Activated CD4-positive, alpha-beta T cell treated with anti-CD3 and anti-CD28 coated beads, Interleukin-2, Interleukin-4, amounts not matched to agents 100 ng/mL and 50 ng/mL, durations not matched to agents 16 hours and 8 hours (primary cell): ENCODE results near the gene ENPP7.
"Not testable (repeated sequence)": the region's sequence is repeated elsewhere in the genome, so short reads cannot be mapped to it uniquely, and the experiment has no call there.

Experiments used
- DNase-seq: peaks from one replicate; pipeline ENCODE4 v3.0.0-alpha.2; 2020; ENCODE audit warnings: low spot score

The ENPP7 gene

DNA sequence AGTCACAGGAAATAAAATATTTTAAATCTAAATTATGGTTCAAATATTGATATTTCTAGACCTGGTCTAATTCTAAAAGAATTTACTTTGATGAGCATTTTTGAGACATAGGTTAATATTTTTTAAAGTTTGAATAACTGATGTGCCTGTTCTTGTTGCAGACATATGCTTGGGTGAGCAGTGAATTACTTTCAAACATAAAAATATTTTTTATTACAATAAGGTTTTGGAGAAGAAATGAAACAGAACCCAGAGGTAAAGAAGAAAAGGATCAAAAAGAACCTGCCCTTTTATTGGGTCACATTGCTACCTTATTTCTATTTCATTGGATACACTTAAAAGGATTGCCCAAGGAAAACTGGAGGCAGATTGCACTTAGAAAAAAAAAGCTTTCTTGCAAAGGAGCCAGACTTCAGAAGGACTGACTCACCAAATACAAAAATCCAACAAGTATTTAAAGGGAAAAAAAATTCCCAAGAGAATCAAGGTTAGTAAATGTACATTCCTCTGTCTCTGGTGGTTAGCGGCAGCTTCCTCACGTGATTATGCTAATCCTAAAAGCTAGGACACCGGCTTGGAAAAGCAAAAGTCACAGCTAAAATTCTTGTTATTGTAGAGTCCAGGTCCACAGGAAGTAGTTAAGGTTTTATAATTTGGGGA lies 18.5 kb downstream of the ENPP7 start:
- no peak for DNase-seq

DNA sequence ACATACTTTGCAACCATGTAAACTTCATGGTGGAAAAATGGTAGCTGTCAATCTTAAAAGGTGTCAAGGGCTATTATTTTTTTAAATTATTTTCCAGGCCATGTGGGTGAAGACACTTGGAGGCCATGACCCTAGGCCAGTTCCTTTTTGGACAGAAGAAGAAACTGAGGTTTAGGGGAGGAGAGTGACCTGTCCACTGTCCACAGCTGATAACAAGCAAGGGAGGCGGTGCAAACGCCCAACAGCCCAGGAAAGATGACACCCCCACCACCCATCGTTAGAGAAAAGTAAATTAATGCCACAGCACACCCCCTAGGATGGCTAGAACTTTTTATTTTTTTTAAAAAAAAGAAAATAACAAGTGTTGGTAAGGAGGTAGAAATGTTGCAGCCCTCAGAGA lies 19.2 kb downstream of the ENPP7 start:
- no peak for DNase-seq

DNA sequence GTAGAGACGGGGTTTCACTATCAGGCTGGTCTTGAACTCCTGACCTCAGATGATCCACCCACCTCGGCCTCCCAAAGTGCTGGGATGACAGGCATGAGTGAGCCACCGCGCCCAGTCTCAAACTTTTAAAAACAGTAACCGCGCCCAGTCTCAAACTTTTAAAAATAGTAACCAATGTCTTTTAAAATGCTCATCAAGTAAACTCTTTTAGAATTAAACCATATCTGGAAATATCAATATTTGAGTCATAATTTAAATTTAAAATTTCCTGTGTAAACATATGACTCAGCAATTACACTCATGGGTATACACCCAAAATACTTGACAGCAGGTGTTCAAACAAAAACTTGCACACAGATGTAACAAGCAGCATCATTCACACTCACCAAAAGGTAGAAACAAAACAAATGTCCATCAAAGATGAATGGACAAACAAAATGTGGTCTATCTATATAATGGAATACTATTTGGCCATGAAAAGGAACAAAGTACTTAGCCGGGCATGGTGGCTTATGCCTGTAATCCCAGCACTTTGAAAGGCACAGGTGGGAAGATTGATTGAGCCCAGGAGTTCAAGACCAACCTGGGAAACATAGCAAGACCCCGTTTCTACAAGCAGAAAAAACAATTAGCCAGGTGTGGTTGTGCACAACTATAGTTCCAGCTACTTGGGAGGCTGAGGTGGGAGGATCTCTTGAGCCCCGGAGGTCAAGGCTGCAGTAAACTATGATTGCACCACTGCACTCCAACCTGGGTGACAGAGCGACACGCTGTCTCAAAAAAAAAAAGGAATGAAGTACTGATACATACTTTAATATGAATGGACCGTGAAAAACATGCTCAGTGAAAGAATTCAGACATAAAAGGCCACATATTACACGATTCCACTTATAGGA lies 20.2 kb downstream of the ENPP7 start:
- no peak for DNase-seq

DNA sequence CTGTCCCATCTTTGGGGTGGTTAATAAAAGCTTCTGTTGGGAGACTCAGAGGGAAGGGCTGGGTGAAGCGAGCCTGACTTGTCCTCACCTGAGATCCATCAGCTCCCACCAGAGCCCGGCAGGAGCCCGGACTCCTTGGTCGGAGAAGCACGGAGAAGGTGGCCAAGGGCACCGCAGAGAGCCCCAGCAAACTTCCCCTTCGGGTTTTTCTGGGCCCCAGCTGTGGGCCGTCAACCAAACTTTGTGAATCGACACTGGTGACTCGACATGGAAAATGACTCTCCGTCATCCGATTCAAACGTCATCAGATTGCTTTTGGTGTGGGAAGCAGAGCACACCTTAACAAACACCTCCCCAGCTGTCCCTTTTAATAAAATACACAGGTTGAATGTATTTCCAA lies 21.4 kb downstream of the ENPP7 start:
- no peak for DNase-seq

DNA sequence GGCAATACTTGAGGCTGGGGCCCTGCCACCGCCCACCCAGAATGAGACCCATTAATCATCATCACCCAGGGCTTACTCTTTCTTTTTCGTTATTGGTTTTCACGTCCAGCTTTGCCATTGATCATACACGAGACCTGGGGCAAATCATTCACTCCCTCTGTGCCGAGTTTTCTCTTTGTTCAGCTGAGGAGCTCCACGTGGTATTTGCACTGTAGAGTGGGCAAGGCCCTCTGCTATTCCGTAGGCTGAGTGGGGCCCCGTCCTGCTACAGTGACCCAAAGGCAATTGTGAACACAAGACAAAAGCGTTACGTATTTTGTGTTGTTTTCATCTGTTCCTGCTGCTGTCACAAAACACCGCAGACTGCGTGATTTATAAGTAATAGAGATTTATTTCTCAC lies 23.6 kb downstream of the ENPP7 start:
- no peak for DNase-seq

DNA sequence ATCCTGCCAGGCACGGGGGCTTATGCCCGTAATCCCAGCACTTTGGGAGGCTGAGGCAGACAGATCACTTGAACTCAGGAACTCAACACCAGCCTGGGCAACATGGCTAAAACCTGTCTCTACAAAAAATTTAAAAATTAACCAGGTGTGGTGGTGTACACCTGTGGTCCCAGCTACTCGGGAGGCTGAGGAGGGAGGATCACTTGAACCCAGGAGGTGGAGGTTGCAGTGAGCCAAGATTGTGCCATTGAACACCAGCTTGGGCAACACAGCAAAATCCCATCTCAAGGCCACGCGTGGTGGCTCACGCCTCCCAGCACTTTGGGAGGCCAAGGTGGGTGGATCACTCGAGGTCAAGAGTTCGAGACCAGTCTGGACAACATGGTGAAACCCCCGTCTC lies 24.2 kb downstream of the ENPP7 start:
- not testable (repeated sequence) for DNase-seq

DNA sequence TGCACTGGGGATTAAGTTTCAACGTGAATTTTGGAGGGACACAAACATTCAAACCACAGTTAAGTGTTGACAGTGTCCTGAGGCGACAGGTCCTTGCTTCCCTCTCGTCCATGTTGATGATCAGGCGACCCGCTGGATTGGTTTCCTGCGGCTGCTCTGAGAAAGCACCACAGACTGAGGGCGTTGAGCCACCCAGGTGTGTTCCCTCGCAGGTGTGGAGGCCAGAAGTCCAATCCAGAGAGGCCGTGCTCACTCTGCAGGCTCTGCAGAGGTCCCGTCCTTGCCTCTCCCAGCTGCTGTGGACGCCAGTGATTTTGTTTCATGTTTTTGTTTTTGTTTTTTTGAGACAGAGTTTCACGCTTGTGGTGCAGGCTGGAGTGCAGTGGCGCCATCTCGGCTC lies 24.8 kb downstream of the ENPP7 start:
- no peak for DNase-seq

DNA sequence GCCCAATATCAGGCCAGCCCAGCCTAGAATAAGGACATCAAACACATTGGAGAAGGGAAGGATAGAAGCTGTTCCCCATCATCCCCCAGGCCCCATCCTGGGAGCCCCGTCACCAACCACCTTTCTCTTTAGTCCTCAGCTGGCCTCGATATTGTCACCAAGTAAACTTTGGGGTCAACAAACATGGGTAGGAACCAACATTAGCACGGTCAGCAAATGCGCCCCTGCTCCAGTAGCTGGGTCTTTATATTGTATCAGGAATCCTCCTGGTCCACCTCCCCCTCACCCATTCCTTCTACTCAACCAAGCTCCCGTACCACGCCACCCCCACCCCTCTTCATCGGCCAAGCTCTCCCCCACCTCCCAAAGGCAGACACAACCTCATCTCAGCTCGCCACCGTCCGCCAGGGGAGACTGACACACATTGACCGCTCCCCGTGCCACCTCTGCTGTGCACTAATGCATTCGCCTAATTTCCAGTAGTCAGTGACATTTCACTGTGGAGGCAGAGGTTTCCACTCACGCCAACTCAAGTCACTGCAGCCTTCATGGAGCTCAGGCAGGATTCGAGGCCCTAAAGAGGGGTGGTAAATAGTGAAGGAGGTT lies 26.5 kb downstream of the ENPP7 start:
- DNase-seq, result no peak

DNA sequence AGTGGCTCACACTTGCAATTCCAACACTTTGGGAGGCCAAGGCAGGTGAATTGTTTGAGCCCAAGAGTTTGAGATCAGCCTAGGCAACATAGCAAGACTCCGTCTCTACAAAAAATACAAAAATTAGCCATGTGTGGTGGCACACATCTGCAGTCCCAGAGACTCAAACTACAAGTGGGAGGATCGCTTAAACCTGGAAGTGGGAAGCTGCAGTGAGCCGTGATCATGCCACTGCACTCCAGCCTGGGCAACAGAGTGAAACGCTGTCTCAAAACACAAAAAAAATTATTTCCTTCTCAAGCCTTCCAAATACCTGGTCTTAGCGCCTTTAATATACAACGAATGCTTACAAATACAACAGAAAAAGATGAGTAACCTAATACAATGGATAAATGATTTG lies 27.5 kb downstream of the ENPP7 start:
- no peak for DNase-seq

DNA sequence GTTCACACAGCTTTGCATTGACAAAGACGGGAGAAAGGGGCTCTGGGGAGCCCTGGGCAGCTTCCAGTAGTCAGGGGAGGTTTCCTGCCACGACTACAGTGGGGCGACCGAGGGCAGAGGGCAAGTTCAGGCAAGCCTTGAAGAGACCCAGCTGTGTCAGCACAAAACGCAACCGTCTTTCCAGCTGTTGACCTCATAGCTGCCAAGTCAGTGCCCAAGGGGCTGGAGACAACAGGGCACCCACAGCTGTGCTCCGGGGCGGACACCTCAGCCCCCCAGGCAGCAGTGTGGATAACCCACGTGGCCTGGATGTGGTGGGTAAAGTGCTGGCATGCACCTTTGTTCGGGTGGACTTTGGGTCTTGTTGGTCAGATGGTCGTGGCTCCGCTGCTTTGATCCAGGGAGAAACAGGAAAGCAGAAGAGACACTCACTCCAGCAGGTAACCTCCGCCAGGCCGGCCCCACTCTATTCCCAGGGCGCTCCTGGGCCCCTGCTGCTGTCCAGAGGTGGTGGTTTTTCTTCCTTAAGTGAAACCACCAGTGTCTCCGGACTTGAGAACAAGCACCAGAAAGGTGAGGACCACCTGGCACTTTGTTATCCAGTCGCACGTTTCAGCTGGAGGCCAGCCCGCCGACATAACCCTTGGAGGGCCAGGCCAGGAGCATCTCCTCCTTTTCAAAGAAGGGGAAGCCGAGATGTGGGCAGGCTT lies 29.6 kb downstream of the ENPP7 start:
- no peak for DNase-seq

DNA sequence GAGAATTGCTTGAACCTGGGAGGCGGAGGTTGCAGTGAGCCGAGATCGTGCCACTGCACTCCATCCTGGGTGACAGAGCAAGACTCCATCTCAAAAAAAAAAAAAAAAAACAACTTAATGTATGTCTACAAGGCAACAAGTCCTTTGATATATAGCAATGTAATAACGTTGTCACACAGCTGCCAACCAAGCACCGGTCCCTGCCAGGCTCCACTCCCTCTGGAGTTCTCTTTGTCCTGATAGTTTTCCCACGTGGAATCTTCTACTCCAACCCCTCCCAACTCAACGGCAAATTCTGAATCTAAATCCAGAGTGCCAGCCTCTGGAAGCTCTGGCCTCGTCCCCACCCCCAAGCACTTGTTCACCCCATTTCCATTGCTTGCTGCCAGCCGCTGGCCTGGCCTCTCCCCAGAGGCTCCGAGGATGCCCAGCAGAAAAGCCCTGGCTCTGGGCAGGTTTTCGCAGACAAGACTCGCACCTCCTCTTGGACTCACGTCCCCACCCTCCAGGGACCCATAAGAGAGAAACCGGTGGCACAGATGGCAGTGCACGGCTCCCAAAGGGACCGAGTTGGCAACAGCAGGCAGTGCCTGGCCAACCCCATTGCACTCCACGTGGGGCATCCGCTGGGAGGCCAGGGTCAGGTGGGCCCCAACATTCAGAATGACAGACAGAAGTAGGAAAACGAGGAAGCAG lies 31.3 kb downstream of the ENPP7 start:
- DNase-seq, result no peak

DNA sequence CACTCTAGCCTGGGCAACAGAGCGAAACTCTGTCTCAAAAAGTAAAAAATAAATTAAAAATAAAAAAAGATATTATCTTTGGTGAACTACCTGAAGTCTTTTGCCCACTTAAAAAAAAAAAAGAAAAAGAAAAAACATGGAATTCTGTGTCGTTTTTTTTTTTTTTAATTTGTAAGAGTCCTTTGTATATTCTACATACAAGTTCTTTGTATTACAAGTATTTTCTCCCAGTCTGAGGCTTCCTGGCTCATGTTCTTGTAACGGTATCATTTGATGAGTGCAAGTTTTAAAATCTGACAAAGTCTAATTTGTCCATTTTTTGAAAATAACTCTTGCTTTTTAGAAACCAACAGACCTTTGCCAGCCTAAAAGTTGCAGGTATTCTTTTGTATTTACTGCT lies 35.0 kb downstream of the ENPP7 start:
- DNase-seq, result no peak

DNA sequence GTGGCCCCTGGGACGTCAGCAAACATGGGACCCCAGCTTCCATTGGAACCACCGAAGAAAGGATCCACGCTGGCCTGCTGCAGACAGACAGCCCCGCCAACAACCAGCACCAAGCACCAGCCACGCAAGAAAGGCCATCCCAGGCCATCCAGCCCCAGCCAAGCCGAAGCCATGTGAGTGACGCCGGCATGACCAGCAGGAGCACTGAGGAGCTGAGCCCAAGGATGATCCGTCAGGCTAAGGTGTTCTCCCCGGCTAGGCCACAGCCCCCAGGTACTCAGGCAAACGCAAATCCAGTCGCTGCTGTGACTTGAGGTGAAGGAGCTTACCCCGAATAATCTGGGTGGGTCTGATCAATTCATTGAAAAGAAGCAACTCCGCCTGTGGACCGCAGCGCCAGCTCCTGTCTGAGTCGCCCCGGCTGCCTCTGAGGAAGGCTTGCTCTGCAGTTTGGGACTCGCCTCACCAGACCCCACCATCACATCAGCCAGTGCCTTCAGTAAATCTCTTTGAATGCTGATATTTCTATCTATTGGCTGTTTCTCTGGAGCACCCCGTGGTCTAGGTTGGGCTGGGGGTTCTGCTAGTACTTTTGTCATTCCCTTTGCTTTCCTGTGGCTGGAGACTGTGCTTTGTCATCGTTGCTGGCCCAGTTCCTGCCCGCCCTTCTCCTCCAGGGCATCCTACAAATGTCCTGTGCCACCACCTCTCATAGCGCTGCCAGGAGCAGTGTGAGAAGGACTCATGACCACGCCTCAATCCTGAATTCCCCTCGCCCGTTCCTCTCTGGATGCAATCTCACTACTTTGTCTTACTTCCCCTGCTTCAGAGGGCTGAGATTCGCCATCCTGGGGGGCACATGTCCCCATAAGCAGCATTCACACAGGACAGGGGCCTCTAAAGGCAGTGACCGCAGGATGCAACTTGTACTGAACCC lies 39.1 kb downstream of the ENPP7 start:
- DNase-seq, result no peak

DNA sequence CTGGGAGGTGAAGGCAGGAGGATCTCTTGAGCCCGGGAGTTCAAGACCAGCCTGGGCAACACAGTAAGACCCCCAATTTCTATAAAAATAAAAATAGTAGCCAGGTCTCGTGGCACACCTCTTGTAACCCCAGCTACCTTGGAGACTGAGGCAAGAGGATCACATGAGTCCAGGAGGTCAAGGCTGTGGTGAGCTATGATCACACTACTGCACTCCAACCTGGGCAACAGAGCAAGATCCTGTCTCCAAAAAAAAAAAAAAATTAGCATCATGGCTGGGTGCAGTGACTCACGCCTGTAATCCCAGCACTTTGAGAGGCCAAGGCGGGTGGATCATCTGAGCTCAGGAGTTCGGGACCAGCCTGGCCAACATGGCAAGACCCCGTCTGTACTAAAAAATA lies 40.5 kb downstream of the ENPP7 start:
- no peak for DNase-seq

DNA sequence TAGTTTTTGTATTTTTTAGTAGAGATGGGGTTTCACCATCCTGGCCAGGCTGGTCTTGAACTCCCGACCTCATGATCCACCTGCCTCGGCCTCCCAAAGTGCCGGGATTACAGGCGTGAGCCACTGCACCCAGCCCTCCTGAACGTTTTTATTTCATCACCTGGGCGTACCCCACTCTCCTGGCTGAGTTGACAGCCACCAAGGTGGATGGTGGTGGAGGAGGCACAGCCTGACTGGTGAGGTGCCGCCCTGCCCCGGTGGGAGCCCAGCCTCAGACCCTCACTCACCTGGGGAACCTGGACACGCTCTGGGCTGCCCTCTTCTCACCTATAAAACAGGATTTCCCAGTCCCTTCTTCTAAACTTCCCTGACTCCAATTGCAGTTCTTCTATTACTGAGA lies 42.0 kb downstream of the ENPP7 start:
- DNase-seq, result not testable (repeated sequence)

DNA sequence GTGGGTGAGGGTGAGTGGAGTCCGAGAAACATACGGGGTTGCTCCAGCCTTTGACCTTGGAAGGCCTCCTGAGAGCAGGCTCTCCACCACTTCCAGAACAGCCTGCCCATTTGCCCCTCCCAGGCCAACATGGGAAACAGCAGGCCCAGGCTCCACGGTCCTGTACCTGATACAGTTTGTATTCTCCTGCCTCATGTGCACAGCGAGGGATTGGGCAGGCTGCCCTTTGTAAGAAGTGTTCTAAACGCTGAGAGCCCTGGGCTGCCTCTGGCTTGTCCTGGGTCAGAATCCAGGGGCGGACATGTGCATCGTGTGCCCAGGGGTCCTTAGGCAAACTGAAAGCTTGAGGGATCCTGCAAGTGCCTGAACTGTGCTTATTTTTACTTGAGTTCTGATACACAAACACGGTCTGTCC lies 43.8 kb downstream of the ENPP7 start:
- DNase-seq, result no peak

DNA sequence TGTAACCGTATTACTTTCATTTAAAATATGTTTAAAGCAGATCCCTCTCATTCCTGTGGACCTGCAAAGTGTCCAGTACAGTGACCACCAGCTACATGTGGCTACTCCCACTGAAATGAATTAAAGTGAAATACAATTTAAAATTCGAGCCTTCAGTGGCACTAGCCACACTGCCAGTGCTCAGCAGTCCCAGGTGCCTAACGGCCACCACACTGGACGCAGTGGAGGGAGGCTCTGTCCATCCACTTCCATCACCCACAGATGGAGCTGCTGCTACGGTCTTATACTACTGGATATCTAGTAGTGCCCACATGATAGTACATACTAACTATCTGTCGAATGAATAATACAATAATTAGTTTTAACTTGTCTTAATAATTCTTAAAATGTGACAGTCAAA lies 44.9 kb downstream of the ENPP7 start:
- DNase-seq, result no peak

DNA sequence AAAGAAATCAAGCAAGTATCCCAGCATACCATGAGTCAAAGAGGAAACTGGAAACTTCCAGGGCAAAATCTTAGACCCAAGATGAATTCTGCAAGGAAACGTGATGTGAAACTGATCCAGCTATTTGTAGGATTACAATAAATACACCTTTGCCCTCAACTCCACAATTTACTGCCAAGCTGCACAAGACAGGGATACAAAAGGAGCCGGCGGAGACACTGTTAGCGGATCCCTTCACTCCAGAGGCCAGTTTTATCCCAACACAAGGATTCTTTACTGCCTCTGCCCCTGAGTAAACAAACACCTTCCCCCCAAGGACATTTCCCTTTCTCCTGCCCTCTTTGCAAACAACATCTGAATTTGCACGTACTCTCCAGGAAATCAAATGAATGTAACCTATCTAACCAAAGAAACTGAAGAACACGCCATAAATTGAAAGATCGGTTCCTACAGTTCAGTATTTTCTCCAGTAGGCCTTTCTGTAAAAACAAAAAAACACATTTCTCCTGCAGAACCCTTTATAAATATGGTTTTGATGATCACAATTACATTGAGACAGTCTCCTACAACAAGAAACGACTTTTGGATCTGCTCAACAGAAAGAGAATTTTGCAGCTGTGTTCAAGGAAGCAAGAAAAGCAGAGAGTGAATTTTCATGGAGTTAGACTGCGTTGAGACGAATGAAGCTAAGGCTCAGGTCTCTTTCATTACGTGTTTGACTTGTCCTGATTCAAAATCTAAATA lies 45.8 kb downstream of the ENPP7 start:
- DNase-seq, result no peak

DNA sequence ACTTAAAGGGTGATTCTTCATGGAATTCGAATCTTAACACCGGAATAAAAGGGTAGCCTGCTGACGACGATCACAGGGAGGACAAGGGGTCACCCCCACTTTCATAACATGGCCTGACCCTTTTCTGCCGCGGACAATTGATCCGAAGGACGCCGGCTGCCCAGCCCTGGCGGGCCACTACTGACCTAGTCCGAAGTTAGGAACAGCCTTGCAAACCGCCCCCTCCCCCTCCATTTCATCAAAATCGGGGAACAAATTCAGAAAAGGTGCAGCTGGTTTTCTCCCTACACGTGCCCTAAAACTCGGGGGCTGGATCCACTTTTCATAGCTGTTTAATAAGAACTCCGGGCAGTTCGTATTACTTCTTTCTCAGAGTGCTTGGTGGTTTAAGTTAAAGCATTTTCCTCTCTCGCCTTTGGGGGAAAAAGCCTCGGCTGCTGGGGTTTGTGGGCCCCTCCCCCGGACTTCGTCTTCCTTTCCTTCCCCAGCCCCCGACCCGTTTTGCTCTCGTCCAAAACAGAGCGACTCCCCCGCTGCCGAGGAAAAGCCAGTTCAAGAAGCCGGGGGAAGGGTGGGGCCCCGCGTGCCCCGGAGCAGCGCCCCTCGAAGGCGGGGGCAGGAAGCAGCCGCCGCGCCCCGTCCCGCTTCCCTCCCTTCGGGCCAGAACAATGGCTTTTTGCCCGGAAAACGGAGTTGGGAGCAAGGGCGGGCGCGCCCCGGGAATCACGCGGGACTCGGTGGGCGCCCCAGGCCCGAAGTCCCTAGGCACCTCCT lies 46.6 kb downstream of the ENPP7 start:
- no peak for DNase-seq
